Measurements from ENCODE around the gene ERICH4. TPM values are rescaled to one million over a fixed set of nuclear protein-coding genes. Genes with fewer than 3 reads are reported as not detected.
A peak's percentile ranks its signal among the peaks of the same experiment; 100 is the strongest.

ERICH4 gene
- total and polyA plus RNA-seq, 2 of the 8 experiments (the other 6 are each of a cell fraction or from before 2014, with no cell fraction given): not detected

DNA sequence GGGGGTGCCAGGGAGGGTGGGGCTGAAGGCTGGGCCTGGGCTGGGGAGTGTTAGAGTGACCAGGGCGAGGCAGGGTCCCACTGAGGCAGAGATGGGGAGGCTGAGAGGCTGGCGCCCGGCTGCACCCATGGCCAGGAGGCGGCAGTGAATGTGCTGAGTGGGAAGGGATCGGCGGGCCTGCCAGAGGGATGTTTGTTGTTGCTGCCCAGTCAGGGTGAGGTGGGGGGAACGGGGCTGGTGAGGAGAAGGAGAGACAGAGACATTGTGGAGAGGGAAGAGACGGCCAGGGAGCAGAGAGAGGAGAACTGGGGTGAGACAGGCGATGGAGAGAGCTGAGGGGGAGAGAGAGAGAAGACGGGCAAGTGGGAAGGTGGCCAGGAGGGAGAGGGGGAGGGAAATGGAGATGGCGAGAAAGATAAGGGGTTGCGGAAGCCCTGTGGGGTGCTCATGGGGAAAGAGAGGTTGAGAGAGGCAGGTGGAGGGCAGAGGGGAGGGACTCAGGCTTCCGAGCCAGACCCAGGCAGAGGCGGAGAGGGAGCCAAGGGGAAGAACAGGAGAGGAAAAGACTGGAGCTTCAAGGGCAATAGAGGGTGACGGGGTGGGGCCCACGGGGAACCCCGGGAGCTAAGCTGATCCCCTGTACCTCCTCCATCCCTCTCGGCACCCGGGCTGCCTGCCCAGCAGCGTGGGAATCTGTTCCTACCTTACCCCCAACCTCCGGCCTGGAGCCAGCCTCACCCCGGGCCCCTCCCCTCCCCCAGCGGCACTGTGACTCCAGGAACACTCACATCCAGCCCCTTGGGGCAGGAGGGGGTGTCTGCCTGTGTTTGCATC is 15.1 kb upstream of the ERICH4 start:
- CTCF ChIA-PET (ENCODE audit: partially characterized antibody): interaction anchor here (1.0 to 3.8 kb wide), 6 partner anchors 12 to 143 kb away, joined by 3 to 34 read pairs (median 6); partner anchors contain the start of gene DMAC2
- Histone ChIP-seq H3K18ac (ENCODE audit: extremely low read depth, low read length) (peak overlapping the region; percentile 32; the same call in 1 of the 2 replicates), H3K4me2 (ENCODE audit: insufficient read depth in 1 of 2, low read depth in 2 of 2, low read length in 2 of 2) (peak overlapping the region; percentile 84 to 96)
- TF ChIP-seq FOSL1 (IDR thresholded peaks at IDR 0.05; ENCODE audit: insufficient read depth, low read depth, low read length): no peak
- TF ChIP-seq BRCA1 (IDR thresholded peaks at IDR 0.05; ENCODE audit: low read depth, low read length): no peak
- 0 out of 4 replicates have a peak, but pooled peaks of 1 of the 2 experiments have one; percentile 31 for TF ChIP-seq SIN3A (conservative IDR thresholded peaks at IDR 0.05 in 1 of 2, IDR thresholded peaks at IDR 0.05 in 1 of 2; ENCODE audit: low read depth in 1 of 2, low read length in 2 of 2)
- TF ChIP-seq PHF8 (conservative IDR thresholded peaks at IDR 0.05; ENCODE audit: low read depth, low read length): no peak
- TF ChIP-seq TAF7 (optimal IDR thresholded peaks at IDR 0.05; ENCODE audit: borderline replicate concordance, low read depth, low read length): no peak
- no peak for TF ChIP-seq RXRA (IDR thresholded peaks at IDR 0.05; ENCODE audit: insufficient read depth, low read depth, low read length)
- no peak for TF ChIP-seq NANOG (IDR thresholded peaks at IDR 0.05; ENCODE audit: insufficient read depth, low read depth, low read length, poor library complexity, severe bottlenecking)

More for the DNA sequence above, 15.1 kb upstream of the ERICH4 start:
- Histone ChIP-seq H3K23ac (ENCODE audit: insufficient read length) (no peak overlapping the region), H4K5ac (ENCODE audit: insufficient read length, low read depth, low read length) (peak overlapping the region; percentile 1), H2BK15ac (ENCODE audit: low read length) (peak overlapping the region; percentile 81; the same call in 1 of the 2 replicates), H4K91ac (replicated peaks; ENCODE audit: insufficient read length, low read length) (peak overlapping the region; percentile 47), H2AK5ac (ENCODE audit: low read depth, low read length) (no peak overlapping the region), H3K56ac (replicated peaks; ENCODE audit: insufficient read length, low read depth, low read length) (no peak overlapping the region), H3K27ac (ENCODE audit: low read depth, low read length) (0 out of 2 replicates have a peak overlapping the region, but pooled peaks have one; percentile 18), H4K20me1 (replicated peaks in 1 of 2; ENCODE audit: control insufficient read depth in 1 of 2, insufficient read depth in 2 of 2, low read length in 2 of 2) (peaks cover 0 to 14% of the 10 kb centered on the region in 2 experiments), H2BK5ac (ENCODE audit: low read depth, low read length) (peak overlapping the region; percentile 56), H3K79me1 (ENCODE audit: low read depth, low read length) (no peaks in the 10 kb centered on the region), H4K8ac (ENCODE audit: extremely low read depth, insufficient read depth, low read length) (peak overlapping the region; percentile 57; the same call in 1 of the 2 replicates), H3K23me2 (ENCODE audit: low read depth, low read length) (peaks cover 13% of the 10 kb centered on the region), H3K9me3 (ENCODE audit: insufficient read depth in 2 of 2, low read depth in 1 of 2, low read length in 1 of 2) (no peaks in the 10 kb centered on the region), H2BK120ac (replicated peaks; ENCODE audit: low read depth, low read length) (no peak overlapping the region), H3K9ac (replicated peaks in 1 of 4; ENCODE audit: extremely low read depth in 1 of 4, low read depth in 3 of 4, low read length in 3 of 4) (peak overlapping the region in 3 of 4 experiments; percentile 20 to 58 (median 51); a peak in 2 of 7 replicates), H3K4me1 (replicated peaks in 1 of 4; ENCODE audit: control insufficient read depth in 3 of 4, insufficient read depth in 4 of 4, low read length in 3 of 4) (peaks cover 0 to 18% (median 4%) of the 10 kb centered on the region in 4 experiments; a peak in 5 of 7 replicates), H3K27me3 (replicated peaks in 1 of 4; ENCODE audit: control insufficient read depth in 3 of 4, extremely low read depth in 1 of 4, insufficient read depth in 3 of 4, low read length in 3 of 4) (no peaks in the 10 kb centered on the region), H3K14ac (ENCODE audit: insufficient read length) (no peak overlapping the region), H2BK12ac (ENCODE audit: low read depth, low read length) (peak overlapping the region; percentile 68; the same call in 1 of the 2 replicates), H3K4me3 (ENCODE audit: extremely low read depth in 1 of 4, insufficient read depth in 2 of 4, low read depth in 3 of 4, low read length in 4 of 4) (peak overlapping the region; percentile 35 to 77 (median 54); a peak in 7 of 8 replicates), H2AFZ (ENCODE audit: low read length) (no peak overlapping the region), H3K4ac (replicated peaks; ENCODE audit: insufficient read length, low read depth, low read length) (peak overlapping the region; percentile 9), H3K36me3 (ENCODE audit: control insufficient read depth in 2 of 4, insufficient read depth in 4 of 4, low read length in 3 of 4) (peaks cover 8 to 16% (median 14%) of the 10 kb centered on the region in 4 experiments; a peak in 6 of 8 replicates), H2BK20ac (ENCODE audit: low read length) (no peak overlapping the region), H3K79me2 (ENCODE audit: control insufficient read depth in 1 of 2, insufficient read depth in 2 of 2, low read length in 2 of 2) (no peaks in the 10 kb centered on the region)
- no peak for FAIRE-seq
- DNase-seq (ENCODE audit: low read depth in 1 of 2, low spot score in 2 of 2): peak in 1 of 2 experiments; percentile 68
- 12% methylated on average over 11 of the region's 23 CpGs; no CpG with 5 or more reads in 1 of the 2 experiments for WGBS, 2 experiments (ENCODE audit: extremely low coverage in 1 of 2, insufficient coverage in 1 of 2, insufficient read length in 1 of 2, insufficient replicate concordance in 2 of 2, low coverage in 1 of 2, low lambda C conversion rate in 2 of 2, missing lambda C conversion rate in 1 of 2)
- POLR2A ChIA-PET (ENCODE audit: partially characterized antibody): interaction anchor here (0.6 to 5.1 kb wide), 15 partner anchors 10 to 714 kb away, joined by 3 to 87 read pairs (median 4); partner anchors contain the start of genes B9D2, BCKDHA, DMAC2 and RPS19
